ENCODE measurements around the gene MAPKAP1. TPM values are rescaled to one million over a fixed set of nuclear protein-coding genes. Genes with fewer than 3 reads are reported as not detected.

MAPKAP1 gene
- total RNA-seq, 4 donors from 2014 or later, result 54.1 to 195 (median 61.9) TPM

DNA sequence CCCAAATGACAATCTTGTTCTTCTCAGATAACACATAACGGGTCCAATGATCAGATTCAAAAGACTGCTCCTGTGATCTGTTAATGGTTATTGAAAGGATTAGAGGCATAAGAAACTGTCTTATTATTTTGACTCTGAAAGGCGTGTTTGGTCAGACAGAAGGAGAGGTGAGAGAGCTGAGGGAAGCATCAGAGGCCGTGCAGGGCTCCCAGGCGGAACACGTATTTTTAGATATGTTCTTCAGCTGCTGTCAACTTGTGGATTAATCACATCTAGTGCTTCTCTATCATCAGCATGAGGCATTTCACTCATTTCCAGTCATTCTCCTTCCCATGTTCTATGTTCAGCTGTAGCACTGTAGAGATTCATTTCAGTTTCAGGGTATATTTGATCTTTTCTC, 199.8 kb downstream of the MAPKAP1 start:
- intact Hi-C loops (cut with DNase I; ENCODE audit: low total_unique reads), result no loop called here

DNA sequence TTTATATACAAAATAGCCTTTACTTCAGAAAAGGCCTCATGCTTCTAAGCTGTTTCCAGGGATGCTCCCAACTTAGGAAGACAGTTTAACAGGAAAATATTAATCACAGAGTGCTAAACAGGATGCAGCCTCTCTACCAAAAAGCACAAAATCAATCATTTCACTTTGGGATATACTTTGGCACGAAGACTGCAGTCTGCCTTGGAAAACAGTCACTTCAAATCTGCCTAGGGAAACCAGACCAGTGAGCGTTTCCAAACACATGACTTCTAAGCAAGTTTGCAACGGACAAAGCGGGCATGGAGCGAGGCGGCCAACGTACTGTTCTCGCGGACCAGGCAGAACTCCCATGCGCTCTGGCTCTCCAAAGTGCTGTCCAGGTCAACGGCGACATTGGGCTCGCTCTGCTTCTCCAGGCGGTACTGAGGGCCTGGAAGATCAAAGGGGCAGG, 201.0 kb downstream of the MAPKAP1 start:
- no peak for TF ChIP-seq POLR2A (IDR thresholded peaks at IDR 0.05)
- TF ChIP-seq, protein P1, sequence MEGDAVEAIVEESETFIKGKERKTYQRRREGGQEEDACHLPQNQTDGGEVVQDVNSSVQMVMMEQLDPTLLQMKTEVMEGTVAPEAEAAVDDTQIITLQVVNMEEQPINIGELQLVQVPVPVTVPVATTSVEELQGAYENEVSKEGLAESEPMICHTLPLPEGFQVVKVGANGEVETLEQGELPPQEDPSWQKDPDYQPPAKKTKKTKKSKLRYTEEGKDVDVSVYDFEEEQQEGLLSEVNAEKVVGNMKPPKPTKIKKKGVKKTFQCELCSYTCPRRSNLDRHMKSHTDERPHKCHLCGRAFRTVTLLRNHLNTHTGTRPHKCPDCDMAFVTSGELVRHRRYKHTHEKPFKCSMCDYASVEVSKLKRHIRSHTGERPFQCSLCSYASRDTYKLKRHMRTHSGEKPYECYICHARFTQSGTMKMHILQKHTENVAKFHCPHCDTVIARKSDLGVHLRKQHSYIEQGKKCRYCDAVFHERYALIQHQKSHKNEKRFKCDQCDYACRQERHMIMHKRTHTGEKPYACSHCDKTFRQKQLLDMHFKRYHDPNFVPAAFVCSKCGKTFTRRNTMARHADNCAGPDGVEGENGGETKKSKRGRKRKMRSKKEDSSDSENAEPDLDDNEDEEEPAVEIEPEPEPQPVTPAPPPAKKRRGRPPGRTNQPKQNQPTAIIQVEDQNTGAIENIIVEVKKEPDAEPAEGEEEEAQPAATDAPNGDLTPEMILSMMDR (IDR thresholded peaks at IDR 0.05), result no peak
- no peaks in the 10 kb centered on the region for H3K27me3 ChIP-seq

More for the DNA sequence above, 199.8 kb downstream of the MAPKAP1 start:
- H3K9me3 ChIP-seq, result no peaks in the 10 kb centered on the region
- no peaks in the 10 kb centered on the region for H3K36me3 ChIP-seq
- no peak overlapping the region for H3K27ac ChIP-seq
- H3K4me1 ChIP-seq, result peaks cover 0 to 5% of the 10 kb centered on the region in 2 donors
- H3K27me3 ChIP-seq, result no peaks in the 10 kb centered on the region
- no peak for DNase-seq
- TF ChIP-seq POLR2A (IDR thresholded peaks at IDR 0.05), result no peak
- TF ChIP-seq, protein P1 (IDR thresholded peaks at IDR 0.05), result no peak
- no peak overlapping the region for H3K4me3 ChIP-seq

DNA sequence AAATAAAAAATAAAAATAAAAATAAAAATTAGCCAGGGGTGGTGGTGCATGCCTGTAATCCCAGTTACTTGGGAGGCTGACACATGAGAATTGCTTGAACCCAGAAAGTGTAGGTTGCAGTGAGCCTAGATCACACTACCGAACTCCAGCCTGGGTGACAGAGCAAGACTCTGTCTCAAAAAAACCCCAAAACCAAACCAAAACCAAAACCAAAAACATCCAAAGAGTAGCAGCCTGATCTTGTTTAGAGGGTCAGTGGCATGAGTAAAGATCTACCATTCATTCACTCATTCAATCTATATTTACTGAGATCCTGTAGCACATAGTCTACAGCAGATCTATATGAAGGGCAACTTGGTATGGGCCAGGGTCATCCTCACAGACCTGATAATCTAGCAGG, 202.4 kb downstream of the MAPKAP1 start:
- intact Hi-C loops (cut with DNase I; ENCODE audit: low total_unique reads), result no loop called here
- Histone ChIP-seq H3K27ac (no peak overlapping the region), H3K4me1 (peaks cover 0 to 5% of the 10 kb centered on the region in 2 donors), H3K27me3 (no peaks in the 10 kb centered on the region), H3K36me3 (no peaks in the 10 kb centered on the region), H3K4me3 (no peak overlapping the region), H3K9me3 (no peaks in the 10 kb centered on the region)
- TF ChIP-seq, protein P1 (IDR thresholded peaks at IDR 0.05), result no peak
- no peak for TF ChIP-seq POLR2A (IDR thresholded peaks at IDR 0.05)
- no peak for DNase-seq

More for the DNA sequence above, 201.0 kb downstream of the MAPKAP1 start:
- Histone ChIP-seq H3K4me3 (no peak overlapping the region), H3K36me3 (no peaks in the 10 kb centered on the region), H3K9me3 (no peaks in the 10 kb centered on the region), H3K4me1 (peaks cover 0 to 5% of the 10 kb centered on the region in 2 donors), H3K27ac (peak overlapping the region; percentile 52 to 68)
- peak; percentile 29 to 43 for DNase-seq
- intact Hi-C loops (cut with DNase I; ENCODE audit: low total_unique reads), result no loop called here

DNA sequence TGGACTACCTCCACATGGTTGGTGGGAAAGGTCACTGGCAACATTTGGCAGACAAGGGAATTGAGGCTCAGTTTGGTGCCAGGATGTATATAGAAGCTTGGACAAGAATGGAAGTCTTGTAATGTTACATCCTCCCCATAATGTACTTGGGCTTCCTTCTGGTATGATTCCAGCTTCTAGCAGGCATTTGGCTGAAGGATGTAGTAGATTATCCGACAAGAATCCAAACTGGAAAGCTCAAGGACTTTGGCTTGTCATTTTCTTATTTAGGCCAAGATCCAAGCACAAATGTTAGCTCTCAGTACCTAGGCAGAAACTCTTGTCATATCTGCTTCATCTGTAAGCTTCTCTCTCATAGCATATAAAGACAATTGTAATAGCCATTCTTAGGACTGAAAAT, 209.1 kb downstream of the MAPKAP1 start:
- Histone ChIP-seq H3K9me3 (no peaks in the 10 kb centered on the region), H3K4me1 (no peaks in the 10 kb centered on the region), H3K4me3 (no peak overlapping the region), H3K27ac (no peak overlapping the region), H3K36me3 (no peaks in the 10 kb centered on the region), H3K27me3 (no peaks in the 10 kb centered on the region)
- TF ChIP-seq POLR2A (IDR thresholded peaks at IDR 0.05), result no peak
- TF ChIP-seq, protein P1 (IDR thresholded peaks at IDR 0.05), result no peak
- intact Hi-C loops (cut with DNase I; ENCODE audit: low total_unique reads), result no loop called here
- DNase-seq, result no peak

DNA sequence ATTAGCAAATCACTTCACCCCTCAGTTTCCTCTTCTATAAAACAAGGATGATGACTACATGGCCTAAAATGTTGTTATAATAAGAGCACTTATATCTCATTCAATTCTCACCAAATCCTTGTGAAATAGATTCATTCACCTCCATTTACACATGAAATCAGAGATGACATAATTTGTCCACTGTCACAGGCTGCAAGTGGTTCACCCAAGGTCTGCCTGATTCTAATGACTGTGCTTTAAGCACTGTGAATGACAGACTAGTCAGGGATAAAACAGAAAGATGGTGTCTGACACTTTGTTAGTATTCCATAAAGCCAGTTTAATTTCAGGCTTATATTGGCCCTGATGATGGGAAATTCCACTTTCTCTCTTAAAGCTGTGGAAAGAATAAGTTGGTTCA, 209.5 kb downstream of the MAPKAP1 start:
- no peak for DNase-seq
- Histone ChIP-seq H3K36me3 (no peaks in the 10 kb centered on the region), H3K4me3 (no peak overlapping the region), H3K27ac (no peak overlapping the region), H3K27me3 (no peaks in the 10 kb centered on the region), H3K4me1 (no peaks in the 10 kb centered on the region), H3K9me3 (no peaks in the 10 kb centered on the region)
- intact Hi-C loops (cut with DNase I; ENCODE audit: low total_unique reads), result no loop called here
- TF ChIP-seq, protein P1 (IDR thresholded peaks at IDR 0.05), result no peak
